Measurements from ENCODE around the gene FRMD4A. TPM values are rescaled to one million over a fixed set of nuclear protein-coding genes. Genes with fewer than 3 reads are reported as not detected.

The FRMD4A gene
- total RNA-seq, 1 experiment from 2014 or later: 19.6 TPM

DNA sequence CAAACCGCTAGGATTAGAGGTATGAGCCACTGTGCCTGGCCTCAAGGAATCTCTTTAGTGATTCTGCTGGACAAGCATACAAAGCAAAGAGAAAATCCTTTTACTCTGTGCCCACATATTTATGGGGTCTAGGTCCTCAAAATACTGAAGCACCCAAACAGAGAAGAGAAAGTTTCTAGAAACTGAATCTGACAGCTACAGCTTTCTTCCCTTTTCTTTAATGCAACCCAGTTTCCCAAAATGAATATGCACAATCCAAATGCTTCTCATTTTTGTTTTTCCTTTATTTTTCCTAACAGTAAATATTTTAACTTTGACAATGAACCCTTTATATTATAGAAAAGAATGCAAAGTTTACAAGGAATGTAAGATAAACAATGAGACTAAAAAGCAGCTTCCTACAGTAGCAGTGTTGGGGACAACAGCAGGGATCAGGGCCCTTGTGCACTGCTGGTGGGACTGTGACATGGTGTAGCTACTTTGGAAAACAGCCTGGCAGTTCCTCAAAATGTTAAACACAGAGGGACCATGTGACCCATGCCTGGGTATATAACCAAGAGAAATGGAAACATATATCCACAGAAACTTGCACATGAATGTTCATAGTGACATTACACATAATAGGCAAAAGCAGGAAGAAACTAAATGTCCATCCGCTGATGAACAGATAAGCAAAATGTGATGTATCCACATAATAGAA lies 418.8 kb downstream of the FRMD4A start:
- H3K27ac Mint-ChIP-seq: no peak overlapping the region
- Histone ChIP-seq H2AK5ac (ENCODE audit: insufficient read length, low read length) (no peak overlapping the region), H4K8ac (replicated peaks; ENCODE audit: insufficient read length, low read depth, low read length) (no peak overlapping the region), H2BK12ac (ENCODE audit: insufficient read length, low read depth, low read length) (no peak overlapping the region), H2BK5ac (ENCODE audit: insufficient read length, low read length) (no peak overlapping the region), H4K20me1 (ENCODE audit: control insufficient read depth, insufficient read depth, insufficient read length) (no peaks in the 10 kb centered on the region), H2BK20ac (ENCODE audit: low read depth, low read length, poor library complexity, severe bottlenecking) (no peak overlapping the region), H2BK15ac (ENCODE audit: low read depth, low read length) (no peak overlapping the region), H3K14ac (ENCODE audit: insufficient read depth, low read length) (no peak overlapping the region), H2AFZ (ENCODE audit: low read length) (no peak overlapping the region), H3K23ac (ENCODE audit: insufficient read length, low read depth, low read length) (no peak overlapping the region), H3K9me3 (ENCODE audit: control insufficient read depth, low read depth, low read length) (no peaks in the 10 kb centered on the region), H3K23me2 (ENCODE audit: insufficient read length, low read depth, low read length, poor library complexity, severe bottlenecking) (no peaks in the 10 kb centered on the region), H4K5ac (ENCODE audit: insufficient read length, low read depth, low read length) (no peak overlapping the region), H2BK120ac (ENCODE audit: low read depth, low read length, poor library complexity, severe bottlenecking) (no peak overlapping the region), H3K9ac (ENCODE audit: extremely low read depth, insufficient read length, low read length) (no peak overlapping the region), H3K79me2 (ENCODE audit: insufficient read depth, low read length) (no peaks in the 10 kb centered on the region), H3K79me1 (ENCODE audit: insufficient read depth, low read depth, low read length, poor library complexity, severe bottlenecking) (no peaks in the 10 kb centered on the region), H3K56ac (ENCODE audit: insufficient read length, low read depth, low read length) (no peak overlapping the region), H3K27me3 (ENCODE audit: insufficient read depth, low read length) (no peaks in the 10 kb centered on the region), H3K4me2 (ENCODE audit: insufficient read depth, insufficient read length, low read length) (no peak overlapping the region), H3K27ac (ENCODE audit: insufficient read length, low read depth, low read length) (no peak overlapping the region), H3K4me1 (ENCODE audit: insufficient read depth, low read length) (no peaks in the 10 kb centered on the region; the same call in 1 of the 2 replicates), H3K4ac (ENCODE audit: low read depth, low read length) (no peak overlapping the region), H3K18ac (ENCODE audit: insufficient read length, low read depth, low read length) (no peak overlapping the region), H4K91ac (ENCODE audit: insufficient read length, low read depth, low read length) (no peak overlapping the region), H3T11ph (ENCODE audit: low read length) (no peak overlapping the region)
- no peaks in the 10 kb centered on the region for H3K36me3 Mint-ChIP-seq (ENCODE audit: insufficient read depth in 1 of 3, low read depth in 3 of 3)
- H3K9me3 Mint-ChIP-seq: no peaks in the 10 kb centered on the region
- H3K4me3 Mint-ChIP-seq: no peak overlapping the region
- TF ChIP-seq, protein P1, sequence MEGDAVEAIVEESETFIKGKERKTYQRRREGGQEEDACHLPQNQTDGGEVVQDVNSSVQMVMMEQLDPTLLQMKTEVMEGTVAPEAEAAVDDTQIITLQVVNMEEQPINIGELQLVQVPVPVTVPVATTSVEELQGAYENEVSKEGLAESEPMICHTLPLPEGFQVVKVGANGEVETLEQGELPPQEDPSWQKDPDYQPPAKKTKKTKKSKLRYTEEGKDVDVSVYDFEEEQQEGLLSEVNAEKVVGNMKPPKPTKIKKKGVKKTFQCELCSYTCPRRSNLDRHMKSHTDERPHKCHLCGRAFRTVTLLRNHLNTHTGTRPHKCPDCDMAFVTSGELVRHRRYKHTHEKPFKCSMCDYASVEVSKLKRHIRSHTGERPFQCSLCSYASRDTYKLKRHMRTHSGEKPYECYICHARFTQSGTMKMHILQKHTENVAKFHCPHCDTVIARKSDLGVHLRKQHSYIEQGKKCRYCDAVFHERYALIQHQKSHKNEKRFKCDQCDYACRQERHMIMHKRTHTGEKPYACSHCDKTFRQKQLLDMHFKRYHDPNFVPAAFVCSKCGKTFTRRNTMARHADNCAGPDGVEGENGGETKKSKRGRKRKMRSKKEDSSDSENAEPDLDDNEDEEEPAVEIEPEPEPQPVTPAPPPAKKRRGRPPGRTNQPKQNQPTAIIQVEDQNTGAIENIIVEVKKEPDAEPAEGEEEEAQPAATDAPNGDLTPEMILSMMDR (conservative IDR thresholded peaks at IDR 0.05): no peak
- no CpG with 5 or more reads among the region's 2 CpGs for WGBS (ENCODE audit: extremely low coverage, insufficient read length, low lambda C conversion rate)
- DNase-seq: no peak
- peaks cover 4 to 10% of the 10 kb centered on the region in 2 experiments; a peak in 3 of 4 replicates for H3K4me1 Mint-ChIP-seq
- peaks cover under 1% of the 10 kb centered on the region; the same call in 1 of the 2 replicates for H3K27me3 Mint-ChIP-seq (ENCODE audit: low read depth)

All from H9 (cell line).